GM18858 (cell line): ENCODE results near the gene BAIAP2L2.
"Not testable (repeated sequence)": the region's sequence is repeated elsewhere in the genome, so short reads cannot be mapped to it uniquely, and the experiment has no call there.

Experiments
- ATAC-seq: cut with Tn5 transposase; IDR thresholded peaks from one replicate; pipeline ENCODE4 v1.9.1; 2021; ENCODE audit not compliant: unreplicated experiment

Gene BAIAP2L2

DNA sequence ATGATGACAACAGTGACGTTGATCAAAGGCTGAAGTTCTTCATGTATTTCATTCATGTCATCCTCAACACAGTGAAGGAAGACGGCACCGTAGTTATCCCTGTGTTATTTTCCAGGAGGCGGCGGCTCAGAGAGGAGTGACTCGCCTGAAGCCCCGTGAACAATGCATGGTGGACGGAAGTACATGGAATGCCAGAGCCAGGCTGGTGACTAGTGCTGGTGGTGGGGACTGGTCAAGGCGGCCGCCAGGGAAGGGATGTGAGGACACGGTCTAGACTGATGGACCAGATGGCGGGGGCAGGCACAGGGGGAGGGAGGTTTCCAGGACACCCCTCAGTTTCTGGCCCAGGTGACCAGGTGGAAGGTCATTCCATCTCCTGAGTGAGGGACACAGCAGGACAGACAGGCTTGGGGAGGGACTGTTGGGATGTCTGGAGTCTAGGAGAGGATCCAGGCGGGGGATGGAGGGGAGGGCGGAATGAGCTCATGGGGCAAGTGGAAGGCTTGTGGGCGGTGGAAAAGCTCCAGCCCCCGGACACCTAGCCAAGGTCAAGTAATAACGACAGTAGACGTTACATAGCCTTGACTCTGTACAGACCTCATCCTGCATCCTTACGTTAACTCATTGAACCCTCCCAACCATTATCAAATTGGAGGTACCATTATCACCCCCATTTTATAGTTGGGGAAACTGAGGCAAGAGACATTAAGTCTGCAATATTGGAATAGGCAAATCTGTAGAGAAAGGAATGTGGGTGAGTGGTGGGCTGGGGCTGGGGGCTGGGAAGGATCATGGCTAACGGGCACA, 69.3 kb downstream of the BAIAP2L2 start:
- ATAC-seq: no peak

DNA sequence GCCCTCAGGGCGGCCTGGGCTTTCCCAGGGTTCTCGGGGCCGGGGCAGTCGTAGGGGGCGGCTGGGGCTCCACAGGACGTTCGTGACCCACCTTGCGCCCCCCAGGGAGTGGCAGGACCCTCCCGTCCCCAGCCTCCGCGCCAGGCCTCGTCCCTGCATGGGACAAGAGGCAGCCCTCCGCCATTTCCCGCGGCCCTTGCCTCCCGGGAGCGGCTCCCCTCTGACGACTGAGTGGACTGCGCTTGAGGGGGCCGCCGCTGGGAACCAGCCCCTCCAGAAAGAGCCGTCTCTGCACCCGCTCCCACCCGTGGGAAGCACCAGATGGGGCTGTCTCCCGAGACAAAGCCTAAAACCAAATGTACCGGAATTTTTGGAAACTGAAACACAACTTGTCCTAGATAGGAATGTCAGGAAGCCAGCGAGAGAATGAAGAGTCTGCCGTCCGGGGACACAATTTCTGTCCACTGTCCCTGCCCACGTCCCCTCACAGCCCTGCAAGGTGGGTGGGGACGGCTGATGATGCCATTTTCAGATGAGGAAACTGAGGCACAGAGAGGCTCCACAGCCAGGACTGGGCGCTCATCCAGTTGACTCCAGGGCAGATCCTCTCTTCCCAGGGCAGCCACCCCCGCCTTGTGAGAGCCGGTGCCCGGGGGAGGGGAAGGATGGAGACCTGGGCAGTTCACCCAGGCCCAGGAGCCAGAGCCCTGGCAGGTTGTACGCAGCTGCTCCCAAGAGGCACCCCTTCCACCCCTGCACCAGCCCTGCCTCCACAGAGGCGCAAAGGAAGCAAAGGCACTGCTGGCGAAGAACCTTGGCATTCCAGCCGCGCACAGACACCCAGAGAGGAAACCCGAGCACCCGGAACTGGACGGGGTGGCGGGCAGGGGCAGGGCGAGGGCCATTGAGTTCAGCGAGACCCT, 71.3 kb downstream of the BAIAP2L2 start:
- no peak for ATAC-seq

- ATAC-seq: no peak
These were observed 72.1 kb downstream of the BAIAP2L2 start for GRCh38 chr22:38038426-38038825.

GRCh38 chr22:38037367-38038150, 72.9 kb downstream of the BAIAP2L2 start:
- not testable (repeated sequence) for ATAC-seq

DNA sequence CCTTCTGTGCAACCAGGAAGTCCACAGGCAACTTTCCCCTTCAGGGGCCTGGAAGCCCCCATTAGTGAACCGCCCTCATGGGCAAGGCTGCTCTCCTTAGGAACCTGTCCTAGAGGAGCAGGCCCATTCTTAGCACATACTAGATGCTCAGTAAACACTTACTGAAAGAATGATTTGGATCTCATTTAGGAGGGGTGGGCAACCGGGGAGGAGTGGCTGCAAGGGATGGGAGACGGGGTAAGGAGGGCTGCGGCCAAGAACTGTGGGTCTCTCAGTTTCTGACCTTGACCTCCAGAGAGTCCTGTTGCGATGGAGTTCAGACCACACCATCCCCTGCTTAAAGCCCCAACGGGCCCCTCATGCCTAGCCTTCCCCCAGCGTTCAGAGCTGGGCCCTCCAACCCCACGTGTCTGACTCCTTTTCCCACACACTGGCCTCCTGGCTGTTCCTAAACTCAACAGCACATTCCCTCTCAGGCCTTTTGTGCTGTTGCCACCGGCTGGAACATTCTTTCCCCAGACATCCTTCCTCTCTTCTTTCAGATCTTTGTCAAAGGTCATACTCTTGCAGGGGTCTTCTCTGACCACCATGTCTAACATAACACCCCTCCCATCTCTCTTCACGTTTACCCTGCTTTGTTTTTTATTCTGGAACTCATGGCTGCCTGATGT, 74.0 kb downstream of the BAIAP2L2 start:
- no peak for ATAC-seq

DNA sequence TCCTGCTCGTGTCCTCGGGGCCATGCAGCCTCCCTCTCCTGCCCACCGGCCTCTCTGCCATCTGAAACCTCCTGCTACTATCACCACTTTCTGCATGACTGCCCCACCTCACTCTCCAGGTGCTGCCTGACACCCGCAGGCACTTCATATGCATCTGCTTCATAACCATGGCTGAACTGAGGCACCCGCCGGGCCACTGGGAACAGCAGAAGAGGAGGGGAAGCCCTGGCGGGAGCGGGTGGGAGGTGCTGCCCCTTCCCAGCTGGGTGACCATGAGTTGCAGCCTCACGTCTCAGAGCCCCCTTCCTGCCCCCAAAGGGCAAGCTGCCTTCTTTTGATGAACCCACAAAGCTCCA, 75.0 kb downstream of the BAIAP2L2 start:
- ATAC-seq: no peak
